DMS79 treated with DMSO at 0.1 percent for 48 hours (cell line): ENCODE results near the gene NTNG2.
"Not testable (repeated sequence)": the region's sequence is repeated elsewhere in the genome, so short reads cannot be mapped to it uniquely, and the experiment has no call there.

Source experiments
- DNase-seq: peaks from one replicate; lab custom pipeline; 2025; lab: John Stamatoyannopoulos, UW

The NTNG2 gene

GRCh38 chr9:132266017-132266416 is 104.2 kb downstream of the NTNG2 start:
- no peak for DNase-seq

- DNase-seq: no peak
Observed at GRCh38 chr9:132267660-132268059, 105.8 kb downstream of the NTNG2 start.

- DNase-seq: peak; percentile 76
Observed at GRCh38 chr9:132268725-132269352, 107.0 kb downstream of the NTNG2 start.

GRCh38 chr9:132269704-132270516 is 108.1 kb downstream of the NTNG2 start:
- DNase-seq: not testable (repeated sequence)

GRCh38 chr9:132274861-132275260 is 113.0 kb downstream of the NTNG2 start:
- DNase-seq: no peak

GRCh38 chr9:132283165-132283564 is 121.3 kb downstream of the NTNG2 start:
- no peak for DNase-seq

GRCh38 chr9:132283863-132284262 is 122.0 kb downstream of the NTNG2 start:
- no peak for DNase-seq

- peak; percentile 54 for DNase-seq
Observed at GRCh38 chr9:132287256-132287760, 125.5 kb downstream of the NTNG2 start.

- DNase-seq: no peak
Observed at GRCh38 chr9:132288361-132288760, 126.5 kb downstream of the NTNG2 start.

GRCh38 chr9:132288966-132289365 is 127.1 kb downstream of the NTNG2 start:
- no peak for DNase-seq

- no peak for DNase-seq
Observed at GRCh38 chr9:132293145-132293721, 131.4 kb downstream of the NTNG2 start.
